ENCODE results near the gene NUP210L. TPM values are rescaled to one million over a fixed set of nuclear protein-coding genes. Genes with fewer than 3 reads are reported as not detected.

NUP210L gene
- total RNA-seq, 2 experiments from 2014 or later: 0.03 to 0.06 TPM

DNA sequence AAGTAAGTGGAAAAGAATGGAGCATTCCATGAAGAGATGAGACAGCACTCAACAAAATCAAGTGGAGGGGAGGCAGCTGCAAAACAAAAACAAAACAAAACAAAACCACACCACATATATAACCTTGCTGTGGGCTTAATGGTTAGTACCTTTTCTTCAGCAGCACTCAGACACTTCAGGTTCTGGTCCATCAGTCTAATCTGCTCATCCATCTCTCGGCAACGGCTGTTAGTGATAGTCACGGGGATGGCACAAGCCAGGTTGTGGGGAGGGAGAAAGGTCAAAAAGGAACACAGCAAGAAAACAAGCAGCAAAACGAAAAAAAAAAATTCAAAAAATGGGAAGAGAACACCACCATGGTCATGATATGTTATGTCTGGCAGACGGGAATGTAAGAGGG is 17.0 kb upstream of the NUP210L start:
- intact Hi-C loops (cut with micrococcal nuclease; ENCODE audit: unreplicated experiment): no loop called here
- H3K9me3 ChIP-seq (ENCODE audit: low read length): no peaks in the 10 kb centered on the region
- H3K79me2 ChIP-seq (ENCODE audit: insufficient read depth, low read depth, low read length): peaks cover 26% of the 10 kb centered on the region
- H2AFZ ChIP-seq (ENCODE audit: low read length): no peak overlapping the region
- H3K4me3 ChIP-seq (ENCODE audit: low read depth, low read length, poor library complexity, severe bottlenecking): no peak overlapping the region
- TF ChIP-seq, protein P1, sequence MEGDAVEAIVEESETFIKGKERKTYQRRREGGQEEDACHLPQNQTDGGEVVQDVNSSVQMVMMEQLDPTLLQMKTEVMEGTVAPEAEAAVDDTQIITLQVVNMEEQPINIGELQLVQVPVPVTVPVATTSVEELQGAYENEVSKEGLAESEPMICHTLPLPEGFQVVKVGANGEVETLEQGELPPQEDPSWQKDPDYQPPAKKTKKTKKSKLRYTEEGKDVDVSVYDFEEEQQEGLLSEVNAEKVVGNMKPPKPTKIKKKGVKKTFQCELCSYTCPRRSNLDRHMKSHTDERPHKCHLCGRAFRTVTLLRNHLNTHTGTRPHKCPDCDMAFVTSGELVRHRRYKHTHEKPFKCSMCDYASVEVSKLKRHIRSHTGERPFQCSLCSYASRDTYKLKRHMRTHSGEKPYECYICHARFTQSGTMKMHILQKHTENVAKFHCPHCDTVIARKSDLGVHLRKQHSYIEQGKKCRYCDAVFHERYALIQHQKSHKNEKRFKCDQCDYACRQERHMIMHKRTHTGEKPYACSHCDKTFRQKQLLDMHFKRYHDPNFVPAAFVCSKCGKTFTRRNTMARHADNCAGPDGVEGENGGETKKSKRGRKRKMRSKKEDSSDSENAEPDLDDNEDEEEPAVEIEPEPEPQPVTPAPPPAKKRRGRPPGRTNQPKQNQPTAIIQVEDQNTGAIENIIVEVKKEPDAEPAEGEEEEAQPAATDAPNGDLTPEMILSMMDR (conservative IDR thresholded peaks at IDR 0.05; ENCODE audit: low read length): no peak
- TF ChIP-seq EZH2phosphoT487 (IDR thresholded peaks at IDR 0.05; ENCODE audit: borderline replicate concordance, low read depth, low read length): no peak
- no TSS peak for BruUV-seq (replicated peaks)
- H4K20me1 ChIP-seq (ENCODE audit: insufficient read depth, low read length): no peaks in the 10 kb centered on the region
- no peaks in the 10 kb centered on the region for H3K4me1 ChIP-seq (ENCODE audit: insufficient read depth, low read length, poor library complexity, severe bottlenecking)
- peaks cover 94% of the 10 kb centered on the region for H3K36me3 ChIP-seq (ENCODE audit: insufficient read depth, low read length)
- no peak for DNase-seq (ENCODE audit: low spot score)
- H3K4me2 ChIP-seq (ENCODE audit: low read length): no peak overlapping the region
- CTCF ChIA-PET (ENCODE audit: unreplicated experiment): no interaction called here
- POLR2A ChIA-PET: no interaction called here
- H3K27ac ChIP-seq (ENCODE audit: low read depth, low read length, poor library complexity, severe bottlenecking): no peak overlapping the region
- H3K9me2 ChIP-seq (ENCODE audit: insufficient read depth, low read length): no peaks in the 10 kb centered on the region

DNA sequence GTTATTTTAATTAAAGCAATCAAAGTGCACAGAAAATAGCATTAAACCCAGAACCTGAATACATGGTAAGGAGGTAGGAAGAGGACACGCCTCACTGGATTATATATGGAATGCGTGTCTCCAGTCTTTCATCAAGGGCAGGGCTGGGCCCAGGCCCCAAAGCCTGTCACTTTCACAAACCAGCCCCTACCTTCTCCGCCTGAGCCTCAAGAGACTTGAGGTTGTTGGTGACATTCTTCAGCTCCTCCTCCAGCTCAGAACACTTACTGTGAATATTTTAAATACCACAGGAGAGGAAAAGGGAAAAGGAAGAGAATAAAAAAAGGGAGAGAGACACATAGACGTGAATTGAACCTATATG is 16.3 kb upstream of the NUP210L start:
- Histone ChIP-seq H2AFZ (ENCODE audit: low read length) (no peak overlapping the region), H3K27ac (ENCODE audit: low read depth, low read length, poor library complexity, severe bottlenecking) (no peak overlapping the region), H3K79me2 (ENCODE audit: insufficient read depth, low read depth, low read length) (peaks cover 20% of the 10 kb centered on the region), H3K9me3 (ENCODE audit: low read length) (no peaks in the 10 kb centered on the region), H4K20me1 (ENCODE audit: insufficient read depth, low read length) (no peaks in the 10 kb centered on the region), H3K4me2 (ENCODE audit: low read length) (no peak overlapping the region), H3K36me3 (ENCODE audit: insufficient read depth, low read length) (peaks cover 94% of the 10 kb centered on the region), H3K4me3 (ENCODE audit: low read depth, low read length, poor library complexity, severe bottlenecking) (no peak overlapping the region), H3K4me1 (ENCODE audit: insufficient read depth, low read length, poor library complexity, severe bottlenecking) (no peaks in the 10 kb centered on the region), H3K9me2 (ENCODE audit: insufficient read depth, low read length) (no peaks in the 10 kb centered on the region)
- CTCF ChIA-PET (ENCODE audit: unreplicated experiment): no interaction called here
- intact Hi-C loops (cut with micrococcal nuclease; ENCODE audit: unreplicated experiment): no loop called here
- DNase-seq (ENCODE audit: low spot score): no peak
- POLR2A ChIA-PET: no interaction called here
- TF ChIP-seq, protein P1 (conservative IDR thresholded peaks at IDR 0.05; ENCODE audit: low read length): no peak
- TF ChIP-seq EZH2phosphoT487 (IDR thresholded peaks at IDR 0.05; ENCODE audit: borderline replicate concordance, low read depth, low read length): no peak
- BruUV-seq (replicated peaks): no TSS peak

DNA sequence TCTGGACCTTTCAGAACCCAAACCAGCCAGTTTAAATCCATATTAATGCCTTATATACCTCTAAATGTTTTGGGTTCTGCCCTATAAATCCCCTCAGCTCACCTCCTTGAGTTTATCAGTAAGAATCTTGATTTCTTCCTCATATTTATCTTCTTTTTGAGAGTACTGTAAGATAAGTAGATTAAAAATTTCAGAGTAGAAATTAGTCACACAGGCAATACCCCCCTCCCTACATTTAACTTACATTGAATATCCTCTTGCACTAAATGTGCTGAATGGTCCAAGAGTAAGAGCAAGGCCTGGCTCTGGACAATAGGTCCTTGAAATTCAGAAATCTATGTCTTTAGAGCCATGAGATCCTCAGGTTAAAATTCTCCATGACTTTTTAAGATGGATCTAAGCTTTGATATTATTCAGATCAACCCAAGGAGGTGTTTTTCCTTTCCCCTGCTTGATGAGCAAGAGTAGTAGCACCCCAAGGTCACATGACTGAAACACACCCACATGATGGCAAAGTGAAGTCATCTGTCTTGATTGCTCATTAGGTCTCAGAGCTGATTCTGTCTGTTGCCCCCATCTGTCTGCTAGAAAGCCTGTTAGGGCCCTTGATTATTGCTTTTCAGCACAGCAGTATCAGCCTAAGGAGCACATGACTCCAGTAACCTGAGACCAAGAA is 15.8 kb upstream of the NUP210L start:
- ChIA-PET CTCF (ENCODE audit: unreplicated experiment) (no interaction called here), POLR2A (no interaction called here)
- Histone ChIP-seq H3K9me2 (ENCODE audit: insufficient read depth, low read length) (no peaks in the 10 kb centered on the region), H3K4me3 (ENCODE audit: low read depth, low read length, poor library complexity, severe bottlenecking) (no peak overlapping the region), H3K36me3 (ENCODE audit: insufficient read depth, low read length) (peaks cover 94% of the 10 kb centered on the region), H3K4me1 (ENCODE audit: insufficient read depth, low read length, poor library complexity, severe bottlenecking) (no peaks in the 10 kb centered on the region), H3K79me2 (ENCODE audit: insufficient read depth, low read depth, low read length) (peaks cover 15% of the 10 kb centered on the region), H4K20me1 (ENCODE audit: insufficient read depth, low read length) (no peaks in the 10 kb centered on the region), H2AFZ (ENCODE audit: low read length) (no peak overlapping the region), H3K27ac (ENCODE audit: low read depth, low read length, poor library complexity, severe bottlenecking) (no peak overlapping the region), H3K4me2 (ENCODE audit: low read length) (no peak overlapping the region), H3K9me3 (ENCODE audit: low read length) (no peaks in the 10 kb centered on the region)
- BruUV-seq (replicated peaks): no TSS peak
- DNase-seq (ENCODE audit: low spot score): no peak
- intact Hi-C loops (cut with micrococcal nuclease; ENCODE audit: unreplicated experiment): no loop called here
- TF ChIP-seq, protein P1 (conservative IDR thresholded peaks at IDR 0.05; ENCODE audit: low read length): no peak
- TF ChIP-seq EZH2phosphoT487 (IDR thresholded peaks at IDR 0.05; ENCODE audit: borderline replicate concordance, low read depth, low read length): no peak
